ENCODE data around the gene NSMCE3.

GRCh38 chr15:29233566-29233965 is 36.1 kb downstream of the NSMCE3 start:
- no peak for TF ChIP-seq CTCF (conservative IDR thresholded peaks at IDR 0.05; ENCODE audit: low read depth, low read length)
- TF ChIP-seq EZH2phosphoT487 (IDR thresholded peaks at IDR 0.05; ENCODE audit: borderline replicate concordance, low read length) = no peak
- TF ChIP-seq EZH2 (IDR thresholded peaks at IDR 0.05; ENCODE audit: low read length, unreplicated experiment) = no peak
